Upper lobe of left lung (tissue), 6 donors: ENCODE measurements around the gene RAB41. TPM values are rescaled to one million over a fixed set of nuclear protein-coding genes. Genes with fewer than 3 reads are reported as not detected.
"Not testable (repeated sequence)": the region's sequence is repeated elsewhere in the genome, so short reads cannot be mapped to it uniquely, and the experiment has no call there.

Experiments used
- ATAC-seq, 2 donors: fragments of 200-7000 bp; cut with Tn5 transposase; one replicate each; pipeline ENCODE4 v1.9.1; 2022; ENCODE audit warnings: mild to moderate bottlenecking in 2 of 2, moderate library complexity in 2 of 2; ENCODE audit not compliant: low FRiP score in 2 of 2
- DNase-seq, 2 donors: peaks; one replicate each; pipeline ENCODE4 v3.0.0-alpha.2; 2019 to 2020
- H3K27ac ChIP-seq, 4 donors: fragments of 200-600 bp; sonication (generic); one replicate each; pipeline ENCODE4 v1.5.1; 2016 to 2019
- H3K27me3 ChIP-seq, 4 donors: fragments of 200-600 bp; sonication (generic); one replicate each; pipeline ENCODE4 v1.5.1; 2017 to 2019
- H3K36me3 ChIP-seq, 4 donors: fragments of 200-600 bp; sonication (generic); one replicate each; pipeline ENCODE4 v1.5.1; 2016 to 2019
- H3K4me1 ChIP-seq, 4 donors: fragments of 200-600 bp; sonication (generic); one replicate each; pipeline ENCODE4 v1.5.1; 2018 to 2019
- H3K4me3 ChIP-seq, 4 donors: fragments of 200-600 bp; sonication (generic); one replicate each; pipeline ENCODE4 v1.5.1; 2017 to 2019; ENCODE audit warnings: mild to moderate bottlenecking in 2 of 4, moderate library complexity in 1 of 4
- H3K9me3 ChIP-seq, 4 donors: fragments of 200-600 bp; sonication (generic); one replicate each; pipeline ENCODE4 v1.5.1; 2018 to 2019
- CTCF ChIP-seq, 6 experiments: fragments of 450-650 bp in 4 of 6; fragments of 200-600 bp in 2 of 6; sonication (generic) in 2 of 6; IDR thresholded peaks; one replicate each; pipeline ENCODE4 v1.5.1; 2016 to 2019; ENCODE audit warnings: antibody characterized with exemption in 6 of 6
- EP300 ChIP-seq, 4 donors: sonication (generic); formaldehyde crosslinking; IDR thresholded peaks; one replicate each; pipeline ENCODE4 v1.5.1; 2017; ENCODE audit warnings: antibody characterized with exemption in 4 of 4, control low read depth in 2 of 4
- POLR2A ChIP-seq, 4 donors: fragments of 450-650 bp; IDR thresholded peaks; one replicate each; pipeline ENCODE4 v1.5.1; 2016 to 2017; ENCODE audit warnings: antibody characterized with exemption in 4 of 4, mild to moderate bottlenecking in 2 of 4
- POLR2AphosphoS5 ChIP-seq, 2 donors: sonication (generic); formaldehyde crosslinking; IDR thresholded peaks; one replicate each; pipeline ENCODE4 v1.5.1; 2017; ENCODE audit warnings: antibody characterized with exemption in 2 of 2
- WGBS, 2 donors: methylation state at CpG; one replicate each; pipeline ENCODE4 v1.1.5; 2017 to 2018; 5-methylcytosine and 5-hydroxymethylcytosine counted together
- total RNA-seq, 6 donors: library from RNA; depleted of rRNA in 4 of 6; stranded (reverse); fragments of >200 nt in 4 of 6; gene quantifications; one replicate each; pipeline versions ENCODE4 v1.1.0 to v1.2.1, GENCODE V29; 2016 to 2021
- donor health status: DM: no; HTN: no; CAD: no; lungs with moderate emphysema.
- donor health status: DM: no; HTN: yes; CAD: no; lungs with severe emphysema.

Gene RAB41
- total RNA-seq, 6 donors from 2014 or later: not detected

- H3K4me1 ChIP-seq: peaks cover 4 to 12% (median 5%) of the 10 kb centered on the region in 4 donors
- 76 to 96% methylated on average over 5 of the region's 5 CpGs for WGBS, 2 donors
- H3K27ac ChIP-seq: no peak overlapping the region
- no peak for ATAC-seq
- no peak for TF ChIP-seq POLR2A (IDR thresholded peaks at IDR 0.05)
- no peak for TF ChIP-seq EP300 (IDR thresholded peaks at IDR 0.05)
- TF ChIP-seq CTCF (IDR thresholded peaks at IDR 0.05): no peak
- TF ChIP-seq POLR2AphosphoS5 (IDR thresholded peaks at IDR 0.05): no peak
- H3K4me3 ChIP-seq: no peak overlapping the region
- H3K9me3 ChIP-seq: no peaks in the 10 kb centered on the region
- no peak for DNase-seq
- H3K36me3 ChIP-seq: no peaks in the 10 kb centered on the region
- no peaks in the 10 kb centered on the region for H3K27me3 ChIP-seq
These were observed 11.6 kb downstream of the RAB41 start for GRCh38 chrX:70293621-70294020.

GRCh38 chrX:70301716-70302115 lies 19.7 kb downstream of the RAB41 start:
- H3K27ac ChIP-seq: no peak overlapping the region
- DNase-seq (no peak), ATAC-seq (no peak)
- no peak overlapping the region for H3K4me3 ChIP-seq
- H3K4me1 ChIP-seq: no peaks in the 10 kb centered on the region
- 52 to 71% methylated on average over 3 of the region's 3 CpGs for WGBS, 2 donors
- H3K27me3 ChIP-seq: no peaks in the 10 kb centered on the region
- no peak for TF ChIP-seq CTCF (IDR thresholded peaks at IDR 0.05)
- no peak for TF ChIP-seq EP300 (IDR thresholded peaks at IDR 0.05)
- TF ChIP-seq POLR2A (IDR thresholded peaks at IDR 0.05): no peak
- H3K36me3 ChIP-seq: no peaks in the 10 kb centered on the region
- no peaks in the 10 kb centered on the region for H3K9me3 ChIP-seq

GRCh38 chrX:70313503-70313902 lies 31.5 kb downstream of the RAB41 start:
- Histone ChIP-seq H3K4me1 (no peaks in the 10 kb centered on the region), H3K27ac (no peak overlapping the region), H3K9me3 (no peaks in the 10 kb centered on the region), H3K27me3 (no peaks in the 10 kb centered on the region), H3K36me3 (no peaks in the 10 kb centered on the region), H3K4me3 (no peak overlapping the region)
- TF ChIP-seq POLR2A (IDR thresholded peaks at IDR 0.05): no peak
- no peak for DNase-seq
- ATAC-seq: no peak
- 95 to 100% methylated on average over 1 of the region's 1 CpG for WGBS, 2 donors

- Histone ChIP-seq H3K36me3 (no peaks in the 10 kb centered on the region), H3K4me1 (no peaks in the 10 kb centered on the region), H3K27ac (no peak overlapping the region), H3K4me3 (no peak overlapping the region), H3K9me3 (no peaks in the 10 kb centered on the region), H3K27me3 (no peaks in the 10 kb centered on the region)
- DNase-seq: no peak
- WGBS, 2 donors: 86 to 100% methylated on average over 4 of the region's 4 CpGs
- no peak for ATAC-seq
- no peak for TF ChIP-seq EP300 (IDR thresholded peaks at IDR 0.05)
- TF ChIP-seq POLR2A (IDR thresholded peaks at IDR 0.05): no peak
- TF ChIP-seq POLR2AphosphoS5 (IDR thresholded peaks at IDR 0.05): no peak
- no peak for TF ChIP-seq CTCF (IDR thresholded peaks at IDR 0.05)
These were observed 40.8 kb downstream of the RAB41 start for GRCh38 chrX:70322784-70323183.

GRCh38 chrX:70323628-70324027 lies 41.7 kb downstream of the RAB41 start:
- H3K4me1 ChIP-seq, H3K9me3 ChIP-seq, H3K27ac ChIP-seq, DNase-seq, H3K4me3 ChIP-seq, H3K27me3 ChIP-seq, ATAC-seq, H3K36me3 ChIP-seq: not testable (repeated sequence)
- 93% methylated on average over 5 to 6 of the region's 6 CpGs for WGBS, 2 donors

GRCh38 chrX:70324326-70324725 lies 42.4 kb downstream of the RAB41 start:
- no peaks in the 10 kb centered on the region for H3K27me3 ChIP-seq
- 86 to 98% methylated on average over 2 of the region's 2 CpGs for WGBS, 2 donors
- H3K36me3 ChIP-seq: no peaks in the 10 kb centered on the region
- no peak for TF ChIP-seq POLR2A (IDR thresholded peaks at IDR 0.05)
- H3K4me1 ChIP-seq: no peaks in the 10 kb centered on the region
- H3K9me3 ChIP-seq: no peaks in the 10 kb centered on the region
- ATAC-seq: no peak
- H3K27ac ChIP-seq: no peak overlapping the region
- no peak overlapping the region for H3K4me3 ChIP-seq
- DNase-seq: no peak
